GM12801 (cell line): ENCODE data around the gene KCND2.

ENCODE experiments used
- TF ChIP-seq, protein P1 (sequence below): IDR thresholded peaks from one replicate; pipeline ENCODE4 v1.5.1; 2011; ENCODE audit warnings: control low read depth; ENCODE audit not compliant: insufficient read length; ENCODE audit errors: extremely low read depth

The KCND2 gene

DNA sequence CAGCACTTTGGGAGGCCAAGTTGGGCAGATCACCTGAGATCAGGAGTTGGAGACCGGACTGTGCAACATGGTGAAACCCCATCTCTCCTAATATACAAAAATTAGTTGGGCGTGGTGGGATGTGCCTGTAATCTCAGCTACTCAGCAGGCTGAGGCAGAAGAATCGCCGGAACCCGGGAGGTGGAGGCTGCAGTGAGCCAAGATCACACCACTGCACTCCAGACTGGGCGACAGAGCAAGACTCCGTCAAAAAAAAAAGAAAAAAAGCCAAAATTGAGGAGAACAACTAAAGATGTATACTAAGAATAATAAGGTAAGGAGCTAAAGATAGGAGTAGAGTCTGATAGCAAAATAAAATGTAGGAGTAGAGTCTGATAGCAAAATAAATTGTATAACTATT lies 251.0 kb downstream of the KCND2 start:
- TF ChIP-seq, protein P1, sequence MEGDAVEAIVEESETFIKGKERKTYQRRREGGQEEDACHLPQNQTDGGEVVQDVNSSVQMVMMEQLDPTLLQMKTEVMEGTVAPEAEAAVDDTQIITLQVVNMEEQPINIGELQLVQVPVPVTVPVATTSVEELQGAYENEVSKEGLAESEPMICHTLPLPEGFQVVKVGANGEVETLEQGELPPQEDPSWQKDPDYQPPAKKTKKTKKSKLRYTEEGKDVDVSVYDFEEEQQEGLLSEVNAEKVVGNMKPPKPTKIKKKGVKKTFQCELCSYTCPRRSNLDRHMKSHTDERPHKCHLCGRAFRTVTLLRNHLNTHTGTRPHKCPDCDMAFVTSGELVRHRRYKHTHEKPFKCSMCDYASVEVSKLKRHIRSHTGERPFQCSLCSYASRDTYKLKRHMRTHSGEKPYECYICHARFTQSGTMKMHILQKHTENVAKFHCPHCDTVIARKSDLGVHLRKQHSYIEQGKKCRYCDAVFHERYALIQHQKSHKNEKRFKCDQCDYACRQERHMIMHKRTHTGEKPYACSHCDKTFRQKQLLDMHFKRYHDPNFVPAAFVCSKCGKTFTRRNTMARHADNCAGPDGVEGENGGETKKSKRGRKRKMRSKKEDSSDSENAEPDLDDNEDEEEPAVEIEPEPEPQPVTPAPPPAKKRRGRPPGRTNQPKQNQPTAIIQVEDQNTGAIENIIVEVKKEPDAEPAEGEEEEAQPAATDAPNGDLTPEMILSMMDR: no peak

DNA sequence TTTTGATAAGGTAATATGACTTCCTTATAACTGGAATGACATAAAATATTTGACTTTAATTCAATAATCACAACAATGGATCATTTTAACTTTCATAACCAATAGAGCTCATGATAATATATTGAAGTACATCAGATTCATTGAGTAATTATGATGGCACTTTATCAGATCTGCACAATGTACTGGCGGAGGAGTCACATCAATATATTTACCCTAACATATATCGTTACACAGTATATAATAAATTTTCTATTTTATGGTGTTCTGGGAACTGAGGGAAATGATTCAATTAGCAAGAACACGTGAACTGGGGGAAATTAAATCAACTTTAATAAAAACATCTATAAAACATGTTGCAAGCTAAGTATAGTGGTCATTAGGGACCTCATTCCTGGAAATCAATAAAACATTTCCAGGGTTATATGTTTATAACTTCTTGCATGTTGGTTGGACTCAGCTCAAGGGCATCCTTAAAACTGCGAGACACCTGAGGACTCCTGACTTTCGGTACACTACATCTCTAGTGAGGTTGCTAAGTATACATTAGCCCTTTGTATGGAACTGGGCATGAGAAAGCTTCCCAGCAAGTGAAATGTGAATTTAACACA lies 254.0 kb downstream of the KCND2 start:
- TF ChIP-seq, protein P1: no peak

DNA sequence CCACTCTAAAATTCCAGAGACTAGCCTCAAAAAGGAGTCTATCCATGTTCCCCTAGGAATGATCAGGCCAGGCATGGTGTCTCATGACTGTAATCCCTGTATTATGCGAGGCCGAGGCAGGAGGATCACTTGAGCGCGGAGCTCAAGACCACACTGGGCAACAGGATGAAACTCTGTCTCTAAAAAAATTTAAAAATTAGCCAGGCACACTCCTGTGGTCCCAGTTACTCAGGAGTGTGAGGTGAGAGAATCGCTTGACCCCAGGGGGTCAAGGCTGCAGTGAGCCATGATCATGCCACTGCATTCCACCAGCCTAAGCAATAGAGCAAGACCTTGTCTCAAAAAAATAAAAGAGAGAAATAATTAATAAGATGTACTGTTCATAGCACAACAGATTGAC lies 256.8 kb downstream of the KCND2 start:
- TF ChIP-seq, protein P1: no peak

DNA sequence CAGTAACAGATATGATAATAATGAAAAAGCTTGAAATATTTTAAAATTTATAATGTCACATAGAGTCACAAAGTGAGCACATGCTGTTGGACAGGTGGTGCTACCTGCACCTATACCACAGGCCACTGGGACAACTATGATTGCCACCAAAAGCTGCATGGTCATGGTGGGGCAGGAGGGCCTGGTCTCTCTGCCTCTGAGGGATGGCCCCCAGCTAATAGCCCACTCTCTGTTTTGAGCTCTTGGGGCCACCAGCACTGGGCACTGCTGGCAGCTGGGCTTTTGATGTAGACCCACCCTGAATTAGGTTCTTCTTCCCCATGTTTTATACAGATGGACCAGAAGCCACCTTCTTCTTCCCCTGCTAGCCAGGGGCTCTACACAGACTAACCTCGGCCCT lies 265.4 kb downstream of the KCND2 start:
- TF ChIP-seq, protein P1: no peak

DNA sequence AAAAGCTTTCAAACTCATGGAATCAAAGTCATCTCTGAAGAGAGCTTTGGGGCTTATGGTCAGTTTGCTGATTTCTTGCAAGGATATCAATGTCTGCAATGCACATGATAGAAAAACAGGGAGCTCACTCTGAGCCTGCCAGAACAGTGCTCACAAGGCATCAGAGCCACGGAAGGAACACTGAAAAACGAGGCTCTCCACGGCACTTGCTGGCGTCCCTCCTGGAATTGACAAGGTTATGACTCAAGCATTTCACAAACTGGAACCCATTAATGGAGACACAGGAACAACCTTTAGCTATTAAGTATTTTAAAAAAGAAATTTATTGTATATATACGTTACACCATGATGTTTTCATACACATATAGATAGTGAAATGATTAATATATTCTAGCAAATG lies 266.3 kb downstream of the KCND2 start:
- TF ChIP-seq, protein P1: no peak

DNA sequence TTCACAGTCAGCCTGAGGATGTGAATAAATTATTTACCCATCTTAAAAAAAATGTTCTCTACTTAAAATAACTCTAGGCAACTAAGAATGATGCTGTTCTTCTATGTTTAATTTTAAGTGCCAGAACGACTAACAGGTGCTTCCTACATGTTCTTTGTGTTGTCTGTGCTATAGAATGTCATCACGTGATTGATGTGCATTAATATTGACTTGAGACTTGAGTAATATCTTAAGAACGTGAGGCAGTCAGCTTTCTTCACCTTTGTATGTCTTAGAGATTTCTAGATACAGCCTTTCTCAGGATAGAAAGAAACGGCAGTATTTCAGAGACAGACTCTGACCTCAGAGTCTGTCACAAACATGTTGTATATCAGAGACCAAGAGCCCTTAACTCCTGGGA lies 274.6 kb downstream of the KCND2 start:
- TF ChIP-seq, protein P1: no peak

DNA sequence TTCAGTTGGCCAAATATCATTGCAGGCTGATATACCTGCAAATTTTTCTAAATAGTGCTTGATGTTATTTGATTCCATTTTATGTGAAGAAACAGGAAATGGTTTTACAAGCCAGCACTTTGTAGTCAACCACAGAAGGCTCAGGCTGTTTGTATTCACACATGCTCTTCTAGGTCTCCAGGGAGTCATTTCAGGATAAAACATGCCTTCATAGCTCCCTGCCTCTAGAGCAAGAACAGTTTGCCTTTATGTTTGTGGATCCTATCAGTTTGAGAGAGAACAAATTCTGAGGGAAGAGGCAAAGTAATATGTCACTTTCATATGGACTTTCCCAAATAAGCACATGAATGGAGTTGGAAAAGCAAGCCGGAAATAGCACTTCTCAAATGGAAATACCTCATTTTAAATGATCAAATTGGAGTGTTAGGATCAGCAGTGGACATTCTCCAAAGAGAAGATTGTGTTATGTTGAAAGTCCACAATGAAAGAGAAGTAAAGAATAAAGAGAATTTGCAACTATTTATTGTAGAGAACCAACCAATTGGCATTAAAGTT lies 277.6 kb downstream of the KCND2 start:
- TF ChIP-seq, protein P1: no peak
